Measurements from ENCODE around the gene KRTAP20-1.

The KRTAP20-1 gene

GRCh38 chr21:30616125-30616524 is at the start of gene KRTAP20-1:
Gene KRTAP20-1 (plus strand): TSS chr21:30616425. CDS start chr21:30616455, 30 bp downstream.
- DNase-seq (ENCODE audit: low read depth in 2 of 2) = no peak

GRCh38 chr21:30567617-30568016 is 48.6 kb upstream of the KRTAP20-1 start:
- no peak for DNase-seq (ENCODE audit: low read depth in 2 of 2)

- DNase-seq (ENCODE audit: low read depth in 2 of 2) = no peak
Observed at GRCh38 chr21:30577766-30578165, 38.5 kb upstream of the KRTAP20-1 start.

GRCh38 chr21:30579346-30579745 is 36.9 kb upstream of the KRTAP20-1 start:
- DNase-seq (ENCODE audit: low read depth in 2 of 2) = no peak

- no peak for DNase-seq (ENCODE audit: low read depth in 2 of 2)
Observed at GRCh38 chr21:30580132-30580531, 36.1 kb upstream of the KRTAP20-1 start.

- no peak for DNase-seq (ENCODE audit: low read depth in 2 of 2)
Observed at GRCh38 chr21:30582870-30583269, 33.4 kb upstream of the KRTAP20-1 start.

GRCh38 chr21:30590297-30590696 is 25.9 kb upstream of the KRTAP20-1 start, which contains the start of gene KRTAP22-2:
Gene KRTAP22-2 (minus strand): TSS chr21:30590397.
- DNase-seq (ENCODE audit: low read depth in 2 of 2) = no peak

- DNase-seq (ENCODE audit: low read depth in 2 of 2) = no peak
Observed at GRCh38 chr21:30592140-30592539, 24.1 kb upstream of the KRTAP20-1 start, which contains the start of gene KRTAP6-3. Gene KRTAP6-3 (plus strand): TSS chr21:30592440. CDS start chr21:30592446, 6 bp downstream.

- no peak for DNase-seq (ENCODE audit: low read depth in 2 of 2)
Observed at GRCh38 chr21:30598802-30599201, 17.4 kb upstream of the KRTAP20-1 start, which contains the start of gene KRTAP6-2. Gene KRTAP6-2 (minus strand): TSS chr21:30598902. CDS start chr21:30598874, 28 bp downstream.

- no peak for DNase-seq (ENCODE audit: low read depth in 2 of 2)
Observed at GRCh38 chr21:30600787-30601186, 15.4 kb upstream of the KRTAP20-1 start, which contains the start of gene KRTAP22-1. Gene KRTAP22-1 (plus strand): TSS chr21:30601087.

GRCh38 chr21:30605968-30606367 is 10.3 kb upstream of the KRTAP20-1 start:
- DNase-seq (ENCODE audit: low read depth in 2 of 2) = no peak

GRCh38 chr21:30612132-30612531 is 4.1 kb upstream of the KRTAP20-1 start:
- DNase-seq (ENCODE audit: low read depth in 2 of 2) = no peak

GRCh38 chr21:30613836-30614235 is 2.4 kb upstream of the KRTAP20-1 start, which contains the start of gene KRTAP6-1:
Gene KRTAP6-1 (minus strand): TSS chr21:30613930. CDS start chr21:30613904, 26 bp downstream.
- DNase-seq (ENCODE audit: low read depth in 2 of 2) = no peak

- DNase-seq (ENCODE audit: low read depth in 2 of 2) = no peak
Observed at GRCh38 chr21:30615199-30615598, 1.0 kb upstream of the KRTAP20-1 start.

- no peak for DNase-seq (ENCODE audit: low read depth in 2 of 2)
Observed at GRCh38 chr21:30620080-30620479, 3.9 kb downstream of the KRTAP20-1 start.

GRCh38 chr21:30620522-30620921 is 4.3 kb downstream of the KRTAP20-1 start, which contains the start of gene KRTAP20-4:
Gene KRTAP20-4 (plus strand): TSS chr21:30620627.
- DNase-seq (ENCODE audit: low read depth in 2 of 2) = no peak

GRCh38 chr21:30623362-30623761 is 7.1 kb downstream of the KRTAP20-1 start:
- no peak for DNase-seq (ENCODE audit: low read depth in 2 of 2)

- no peak for DNase-seq (ENCODE audit: low read depth in 2 of 2)
Observed at GRCh38 chr21:30625449-30626165, 9.4 kb downstream of the KRTAP20-1 start.

GRCh38 chr21:30628109-30628508 is 11.9 kb downstream of the KRTAP20-1 start:
- DNase-seq (ENCODE audit: low read depth in 2 of 2) = no peak

GRCh38 chr21:30629200-30629599 is 13.0 kb downstream of the KRTAP20-1 start:
- DNase-seq (ENCODE audit: low read depth in 2 of 2) = no peak

GRCh38 chr21:30634906-30635305 is 18.7 kb downstream of the KRTAP20-1 start, which contains the start of gene KRTAP20-2:
Gene KRTAP20-2 (plus strand): TSS chr21:30635206. CDS start chr21:30635264, 58 bp downstream.
- DNase-seq (ENCODE audit: low read depth in 2 of 2) = no peak

GRCh38 chr21:30638686-30639085 is 22.5 kb downstream of the KRTAP20-1 start:
- no peak for DNase-seq (ENCODE audit: low read depth in 2 of 2)

- DNase-seq (ENCODE audit: low read depth in 2 of 2) = no peak
Observed at GRCh38 chr21:30642564-30642963, 26.3 kb downstream of the KRTAP20-1 start, which contains the start of gene KRTAP20-3. Gene KRTAP20-3 (plus strand): TSS chr21:30642864.
